Measurements from ENCODE around the gene LRRC4B.
A peak's percentile ranks its signal among the peaks of the same experiment; 100 is the strongest.

The LRRC4B gene

GRCh38 chr19:50490991-50491472 lies 77.2 kb downstream of the LRRC4B start:
- no peak for TF ChIP-seq CTCF (IDR thresholded peaks at IDR 0.05; ENCODE audit: control extremely low read depth, extremely low read depth, low read depth, missing control alignments)
- POLR2A ChIA-PET = no interaction called here
- CTCF ChIA-PET = interaction anchor here (1.0 kb wide), 1 partner anchor 31 kb away, joined by 3 read pairs; no protein-coding TSS in a partner anchor
- no peak for DNase-seq (ENCODE audit: extremely low spot score)

GRCh38 chr19:50490411-50490811 lies 77.8 kb downstream of the LRRC4B start:
- ChIA-PET POLR2A (no interaction called here), CTCF (no interaction called here)
- TF ChIP-seq CTCF (IDR thresholded peaks at IDR 0.05; ENCODE audit: control extremely low read depth, extremely low read depth, low read depth, missing control alignments) = no peak
- DNase-seq (ENCODE audit: extremely low spot score) = no peak

GRCh38 chr19:50489461-50490011 lies 78.7 kb downstream of the LRRC4B start:
- CTCF ChIA-PET = interaction anchor here (1.1 kb wide), 1 partner anchor 29 kb away, joined by 3 read pairs; no protein-coding TSS in a partner anchor
- POLR2A ChIA-PET = no interaction called here
- no peak for DNase-seq (ENCODE audit: extremely low spot score)
- TF ChIP-seq CTCF (IDR thresholded peaks at IDR 0.05; ENCODE audit: control extremely low read depth, extremely low read depth, low read depth, missing control alignments) = no peak

- no peak for DNase-seq (ENCODE audit: extremely low spot score)
- no peak for TF ChIP-seq CTCF (IDR thresholded peaks at IDR 0.05; ENCODE audit: control extremely low read depth, extremely low read depth, low read depth, missing control alignments)
- CTCF ChIA-PET = no interaction called here
- POLR2A ChIA-PET = interaction anchor here (0.6 to 0.7 kb wide), 2 partner anchors 10 to 28 kb away, joined by 3 to 4 read pairs; no protein-coding TSS in a partner anchor
These were observed 79.6 kb downstream of the LRRC4B start for GRCh38 chr19:50488389-50489194.

- peak; percentile 32 for TF ChIP-seq CTCF (IDR thresholded peaks at IDR 0.05; ENCODE audit: control extremely low read depth, extremely low read depth, low read depth, missing control alignments)
- CTCF ChIA-PET = interaction anchor here (0.7 to 1.3 kb wide), 2 partner anchors 13 to 118 kb away, joined by 3 to 4 read pairs; no protein-coding TSS in a partner anchor
- DNase-seq (ENCODE audit: extremely low spot score) = no peak
- POLR2A ChIA-PET = no interaction called here
These were observed 81.3 kb downstream of the LRRC4B start for GRCh38 chr19:50486823-50487515.

- no peak for TF ChIP-seq CTCF (IDR thresholded peaks at IDR 0.05; ENCODE audit: control extremely low read depth, extremely low read depth, low read depth, missing control alignments)
- CTCF ChIA-PET = interaction anchor here (0.8 to 1.9 kb wide), 3 partner anchors 53 to 437 kb away, joined by 3 to 4 read pairs (median 3); no protein-coding TSS in a partner anchor
- POLR2A ChIA-PET = no interaction called here
- no peak for DNase-seq (ENCODE audit: extremely low spot score)
These were observed 82.8 kb downstream of the LRRC4B start for GRCh38 chr19:50485284-50485955.

All from GM10248 (cell line).